GM20000 (cell line): ENCODE results near the gene BSN.

Experiments
- DNase-seq: peaks from one replicate; pipeline ENCODE4 v3.0.0; 2012; ENCODE audit warnings: low spot score
- TF ChIP-seq, protein P1 (sequence below): IDR thresholded peaks from 2 replicates; pipeline ENCODE4 v1.5.1; 2012; ENCODE audit warnings: mild to moderate bottlenecking, control low read depth; ENCODE audit errors: extremely low read depth, missing control alignments

Gene BSN

DNA sequence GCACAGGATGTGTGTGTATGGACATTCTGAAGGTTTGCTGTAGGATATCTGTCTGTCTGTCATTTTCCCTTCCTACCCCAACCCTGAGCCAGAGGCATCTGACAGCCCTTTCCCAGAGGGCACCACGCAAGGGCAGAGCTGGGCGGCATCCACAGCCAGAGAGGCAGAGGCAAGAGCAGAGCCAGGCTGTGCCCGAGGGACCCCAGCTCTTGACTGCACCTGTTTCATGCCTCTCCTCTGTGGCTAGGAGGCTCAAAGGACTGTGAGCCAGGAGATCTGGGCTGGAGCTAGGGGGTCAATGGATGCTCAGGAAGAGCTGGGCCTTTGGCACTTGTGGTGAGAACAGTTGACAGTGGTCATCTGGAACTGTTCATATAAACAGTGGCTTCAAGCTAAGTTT is 115.1 kb downstream of the BSN start:
- TF ChIP-seq, protein P1, sequence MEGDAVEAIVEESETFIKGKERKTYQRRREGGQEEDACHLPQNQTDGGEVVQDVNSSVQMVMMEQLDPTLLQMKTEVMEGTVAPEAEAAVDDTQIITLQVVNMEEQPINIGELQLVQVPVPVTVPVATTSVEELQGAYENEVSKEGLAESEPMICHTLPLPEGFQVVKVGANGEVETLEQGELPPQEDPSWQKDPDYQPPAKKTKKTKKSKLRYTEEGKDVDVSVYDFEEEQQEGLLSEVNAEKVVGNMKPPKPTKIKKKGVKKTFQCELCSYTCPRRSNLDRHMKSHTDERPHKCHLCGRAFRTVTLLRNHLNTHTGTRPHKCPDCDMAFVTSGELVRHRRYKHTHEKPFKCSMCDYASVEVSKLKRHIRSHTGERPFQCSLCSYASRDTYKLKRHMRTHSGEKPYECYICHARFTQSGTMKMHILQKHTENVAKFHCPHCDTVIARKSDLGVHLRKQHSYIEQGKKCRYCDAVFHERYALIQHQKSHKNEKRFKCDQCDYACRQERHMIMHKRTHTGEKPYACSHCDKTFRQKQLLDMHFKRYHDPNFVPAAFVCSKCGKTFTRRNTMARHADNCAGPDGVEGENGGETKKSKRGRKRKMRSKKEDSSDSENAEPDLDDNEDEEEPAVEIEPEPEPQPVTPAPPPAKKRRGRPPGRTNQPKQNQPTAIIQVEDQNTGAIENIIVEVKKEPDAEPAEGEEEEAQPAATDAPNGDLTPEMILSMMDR, result no peak
- no peak for DNase-seq

DNA sequence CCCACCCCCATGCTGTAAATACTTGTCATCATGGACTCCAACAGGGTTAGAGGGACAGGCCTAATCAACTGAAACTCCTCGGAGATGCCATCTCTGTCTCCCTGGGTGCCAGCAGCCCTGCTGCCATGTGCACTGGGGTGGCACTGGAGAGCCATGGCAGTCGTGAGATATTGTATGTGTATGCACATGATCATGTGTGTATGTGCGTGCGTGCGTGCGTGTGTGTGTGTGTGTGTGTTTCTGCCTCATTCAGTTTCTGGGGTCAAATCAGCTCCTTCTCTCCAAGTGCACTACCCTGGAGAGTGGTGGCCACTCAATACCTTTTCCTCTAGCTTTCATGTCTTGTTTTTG is 116.6 kb downstream of the BSN start:
- TF ChIP-seq, protein P1, result no peak
- DNase-seq, result no peak

DNA sequence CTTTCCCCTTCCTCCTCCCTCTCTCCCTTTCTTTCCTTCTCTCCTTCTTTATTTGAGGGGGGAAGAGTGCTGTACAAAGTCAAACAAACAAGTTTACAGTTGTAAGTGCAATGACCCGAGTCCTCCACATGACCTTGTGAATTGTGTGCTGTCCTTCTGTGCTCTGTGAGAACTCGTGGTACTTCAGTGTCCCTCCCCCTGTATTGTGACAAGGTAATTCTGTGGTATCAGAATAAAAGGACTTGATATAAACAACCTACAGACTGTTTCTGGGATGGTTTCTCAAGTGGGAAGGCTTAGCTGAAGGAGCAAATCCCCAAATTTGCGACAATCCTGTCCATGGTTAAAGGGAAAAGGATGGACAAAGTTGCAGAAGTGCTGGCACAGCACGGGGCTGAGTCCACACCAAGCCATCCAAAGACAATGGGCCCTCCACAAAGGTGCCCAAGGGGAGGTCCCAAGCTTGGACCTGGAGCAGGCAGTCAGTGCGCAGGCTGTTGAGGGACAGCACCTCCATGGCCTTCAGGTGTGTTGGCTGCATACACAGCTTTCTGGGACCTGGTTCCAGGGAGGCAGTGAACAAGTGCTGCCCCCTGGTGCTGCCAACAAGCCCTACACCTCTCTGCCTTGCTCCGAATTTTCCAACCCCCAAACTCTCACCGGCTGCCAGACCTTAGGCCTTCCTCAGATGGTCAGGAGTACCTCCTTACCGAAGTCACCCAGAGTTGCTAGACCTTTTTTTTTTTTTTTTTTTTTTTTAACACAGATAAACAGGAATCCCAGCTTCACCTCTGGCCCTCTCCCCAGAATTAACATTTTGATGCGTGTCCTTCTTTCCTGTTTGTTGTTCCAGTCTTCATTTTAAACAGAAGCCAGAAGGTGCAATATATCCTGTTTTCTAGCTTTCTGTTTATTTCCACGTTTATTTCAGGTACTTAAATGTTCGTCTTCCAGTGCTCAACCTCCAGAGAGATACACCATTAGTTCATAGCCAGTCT is 117.3 kb downstream of the BSN start:
- DNase-seq, result peak; percentile 85
- TF ChIP-seq, protein P1, result peak; percentile 92

DNA sequence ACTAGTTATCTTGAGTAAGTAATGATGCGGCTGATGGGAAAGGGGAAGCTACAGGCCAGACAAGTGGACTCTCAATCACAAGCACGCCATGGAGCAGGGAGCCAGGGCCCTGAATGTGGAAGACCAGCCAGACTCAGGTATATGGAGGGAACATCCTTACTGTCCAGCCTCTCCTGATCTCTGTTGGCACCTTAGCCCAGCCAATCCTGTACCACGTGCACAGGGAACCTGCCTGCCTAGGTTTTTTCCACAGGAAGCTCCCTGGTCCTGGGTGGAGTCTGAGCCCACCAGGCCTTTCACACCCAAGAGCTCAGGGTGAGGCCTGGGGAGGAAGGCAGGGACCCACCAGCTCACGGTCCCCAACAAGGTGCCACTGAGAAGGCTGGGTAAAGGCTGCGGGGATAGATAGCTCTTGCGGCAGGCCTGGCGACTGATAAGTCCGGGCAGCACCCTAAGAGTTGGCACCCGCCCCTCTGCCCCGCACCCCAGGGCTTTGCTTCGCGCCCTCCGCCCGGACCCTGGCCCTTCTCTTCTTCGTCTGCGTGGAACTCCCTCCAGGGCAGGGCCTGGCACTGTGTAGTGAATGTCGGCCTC is 118.9 kb downstream of the BSN start:
- TF ChIP-seq, protein P1, result no peak
- DNase-seq, result no peak

DNA sequence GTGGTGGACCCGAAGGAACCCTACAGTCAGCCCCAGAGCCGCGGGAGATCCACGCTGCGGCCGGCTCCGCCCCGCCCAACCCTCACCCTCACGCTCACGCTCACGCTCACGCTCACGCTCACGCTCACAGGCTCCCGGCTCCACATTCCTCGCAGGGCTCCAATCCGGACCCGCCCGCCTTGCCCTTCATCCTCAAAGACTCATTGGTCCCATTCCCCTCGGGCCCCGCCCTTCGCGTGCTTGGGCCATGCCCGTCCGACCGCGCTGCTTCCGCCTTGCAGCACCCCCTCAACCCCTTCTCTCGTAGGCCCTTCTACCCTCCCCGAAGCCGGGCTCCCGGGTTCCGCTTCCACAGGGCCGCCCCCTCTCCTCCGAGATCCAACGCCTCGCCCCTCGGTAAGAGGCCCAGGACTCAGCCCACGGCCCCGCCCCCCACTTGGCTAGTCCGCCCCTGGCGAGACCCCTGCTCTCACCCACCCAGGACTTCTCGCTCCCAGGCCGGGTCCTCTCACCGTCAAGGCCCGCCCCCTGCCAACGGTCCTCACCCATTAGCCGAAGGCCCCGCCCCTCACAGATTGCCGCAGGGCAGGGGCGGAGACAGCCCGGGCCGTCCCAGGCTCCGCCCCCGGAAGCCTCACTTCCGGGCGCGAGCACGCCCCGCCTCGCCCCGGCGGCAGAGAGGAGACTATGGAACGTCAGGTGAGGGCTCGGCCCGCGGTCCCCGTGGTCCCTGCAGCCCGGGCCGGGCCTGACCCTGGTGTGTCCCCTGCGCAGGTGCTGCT is 119.6 kb downstream of the BSN start, which contains the start of gene APEH:
Gene APEH (plus strand): TSS at position 637 of the 782 bp plus-strand sequence. CDS start 51 bp downstream, at position 688.
- DNase-seq, result peak; percentile 99
- TF ChIP-seq, protein P1, result no peak

DNA sequence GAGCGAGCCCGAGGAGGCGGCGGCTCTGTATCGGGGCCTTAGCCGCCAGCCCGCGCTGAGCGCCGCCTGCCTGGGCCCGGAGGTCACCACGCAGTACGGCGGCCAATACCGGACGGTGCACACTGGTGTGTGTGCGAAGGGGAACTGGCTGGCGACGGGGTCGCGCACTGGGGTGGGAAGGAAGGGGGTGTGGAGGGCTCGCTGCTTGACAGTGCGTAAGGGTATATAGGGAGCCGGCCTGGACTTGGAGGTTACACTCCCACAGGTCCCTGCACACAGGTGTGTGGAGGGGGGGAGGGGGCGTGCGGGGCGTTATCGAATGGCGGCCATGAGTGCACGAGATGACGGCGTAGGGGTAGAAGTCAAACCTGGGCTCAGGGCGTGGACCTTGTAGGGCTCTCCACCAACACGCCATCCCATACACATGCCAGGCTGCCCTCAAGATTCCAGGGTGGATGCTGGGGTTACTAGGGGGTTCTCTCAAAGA is 120.3 kb downstream of the BSN start:
- no peak for DNase-seq
- TF ChIP-seq, protein P1, result no peak
